Measurements from ENCODE around the gene KDM2B. TPM values are rescaled to one million over a fixed set of nuclear protein-coding genes. Genes with fewer than 3 reads are reported as not detected.

Gene KDM2B
- total and polyA plus RNA-seq, 2 experiments from 2014 or later = 30.8 to 82.1 TPM

DNA sequence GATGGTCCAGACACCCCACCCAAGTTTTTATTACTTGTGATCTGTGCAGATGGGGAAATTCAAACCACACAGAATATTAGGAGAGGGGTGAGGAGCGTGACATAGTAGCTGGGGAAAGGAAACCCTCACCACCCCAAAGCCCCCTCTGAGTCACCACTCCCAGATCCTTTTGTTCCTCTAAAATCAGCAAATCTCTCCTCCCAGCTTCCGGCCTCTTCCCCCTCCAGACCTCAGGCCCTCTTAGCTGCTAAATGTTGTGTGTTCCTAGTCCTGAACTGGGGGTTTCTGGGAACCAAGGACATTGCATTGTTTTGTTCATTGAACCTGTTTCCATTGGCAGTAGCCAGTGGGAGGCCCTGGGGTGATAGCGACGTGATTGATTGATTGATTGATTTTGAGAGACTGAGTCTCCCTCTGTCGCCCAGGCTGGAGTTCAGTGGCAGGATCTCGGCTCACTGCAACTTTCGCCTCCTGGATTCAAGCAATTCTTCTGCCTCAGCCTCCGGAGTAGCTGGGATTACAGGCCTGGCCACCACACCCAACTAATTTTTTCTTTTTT is 39.6 kb upstream of the KDM2B start:
- DNase-seq (ENCODE audit: low read depth in 1 of 2, low spot score in 1 of 2) = no peak
- Histone ChIP-seq H3K27me3 (no peaks in the 10 kb centered on the region), H3K36me3 (no peaks in the 10 kb centered on the region), H3K4me3 (no peak overlapping the region), H3K9me3 (ENCODE audit: low read depth) (no peaks in the 10 kb centered on the region), H3K4me1 (ENCODE audit: low read depth) (no peaks in the 10 kb centered on the region), H3K27ac (peak overlapping the region; percentile 51)
- TF ChIP-seq, protein P1, sequence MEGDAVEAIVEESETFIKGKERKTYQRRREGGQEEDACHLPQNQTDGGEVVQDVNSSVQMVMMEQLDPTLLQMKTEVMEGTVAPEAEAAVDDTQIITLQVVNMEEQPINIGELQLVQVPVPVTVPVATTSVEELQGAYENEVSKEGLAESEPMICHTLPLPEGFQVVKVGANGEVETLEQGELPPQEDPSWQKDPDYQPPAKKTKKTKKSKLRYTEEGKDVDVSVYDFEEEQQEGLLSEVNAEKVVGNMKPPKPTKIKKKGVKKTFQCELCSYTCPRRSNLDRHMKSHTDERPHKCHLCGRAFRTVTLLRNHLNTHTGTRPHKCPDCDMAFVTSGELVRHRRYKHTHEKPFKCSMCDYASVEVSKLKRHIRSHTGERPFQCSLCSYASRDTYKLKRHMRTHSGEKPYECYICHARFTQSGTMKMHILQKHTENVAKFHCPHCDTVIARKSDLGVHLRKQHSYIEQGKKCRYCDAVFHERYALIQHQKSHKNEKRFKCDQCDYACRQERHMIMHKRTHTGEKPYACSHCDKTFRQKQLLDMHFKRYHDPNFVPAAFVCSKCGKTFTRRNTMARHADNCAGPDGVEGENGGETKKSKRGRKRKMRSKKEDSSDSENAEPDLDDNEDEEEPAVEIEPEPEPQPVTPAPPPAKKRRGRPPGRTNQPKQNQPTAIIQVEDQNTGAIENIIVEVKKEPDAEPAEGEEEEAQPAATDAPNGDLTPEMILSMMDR (IDR thresholded peaks at IDR 0.05; ENCODE audit: low read depth, low read length) = no peak

DNA sequence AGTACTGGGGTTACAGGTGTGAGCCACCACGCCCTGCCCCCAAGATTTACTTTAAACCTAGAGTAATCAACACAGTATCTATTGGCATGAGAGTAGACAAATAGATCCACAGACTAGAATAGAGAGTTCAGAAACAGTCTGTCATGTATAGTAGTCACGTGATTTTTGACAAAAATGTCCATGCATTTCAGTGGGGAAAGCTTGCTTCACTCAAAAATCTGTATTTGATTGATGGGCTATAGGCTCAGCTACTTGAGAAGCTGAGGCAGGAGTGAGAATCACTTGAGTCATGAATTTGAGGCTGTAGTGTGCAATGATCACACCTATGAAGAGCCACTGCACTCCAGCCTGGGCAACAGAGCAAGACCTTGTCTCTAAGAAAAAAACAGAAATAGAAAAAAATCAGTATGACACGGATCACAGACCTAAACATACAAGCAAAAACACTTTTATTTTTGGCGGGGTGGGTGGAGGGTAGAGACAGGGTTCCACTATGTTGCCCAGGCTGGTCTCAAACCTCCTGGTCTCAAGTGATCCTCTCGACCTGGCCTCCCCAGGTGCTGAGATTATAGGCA is 37.9 kb upstream of the KDM2B start:
- H3K4me1 ChIP-seq (ENCODE audit: low read depth) = no peaks in the 10 kb centered on the region
- H3K27ac ChIP-seq = no peak overlapping the region
- no peaks in the 10 kb centered on the region for H3K27me3 ChIP-seq
- no peak for DNase-seq (ENCODE audit: low read depth in 1 of 2, low spot score in 1 of 2)
- no peaks in the 10 kb centered on the region for H3K9me3 ChIP-seq (ENCODE audit: low read depth)
- H3K36me3 ChIP-seq = no peaks in the 10 kb centered on the region
- no peak overlapping the region for H3K4me3 ChIP-seq
- TF ChIP-seq, protein P1 (IDR thresholded peaks at IDR 0.05; ENCODE audit: low read depth, low read length) = no peak

DNA sequence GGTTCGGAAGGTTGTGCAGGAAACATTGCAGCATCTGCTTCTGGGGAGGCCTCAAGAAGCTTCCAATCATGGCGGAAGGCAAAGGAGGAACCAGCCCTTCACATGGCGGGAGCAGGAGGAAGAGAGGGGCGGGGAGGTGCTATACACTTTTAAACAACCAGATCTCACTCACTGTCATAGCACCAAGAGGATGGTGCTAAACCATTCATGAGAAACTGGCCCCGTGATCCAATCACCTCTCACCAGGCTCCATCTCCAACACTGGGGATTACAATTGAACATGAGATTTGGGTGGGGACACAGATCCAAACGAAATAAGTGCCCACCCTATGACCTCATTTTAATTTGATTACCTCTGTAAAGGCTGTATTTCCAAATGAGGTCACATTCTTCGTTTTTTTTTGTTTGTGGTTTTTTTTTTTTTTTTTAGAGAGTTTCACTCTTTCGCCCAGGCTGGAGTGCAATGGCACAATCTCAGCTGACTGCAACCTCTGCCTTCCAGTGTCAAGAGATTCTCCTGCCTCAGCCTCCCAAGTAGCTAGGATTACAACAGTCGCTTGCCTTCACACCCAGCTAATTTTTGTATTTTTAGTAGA is 34.1 kb upstream of the KDM2B start:
- no peaks in the 10 kb centered on the region for H3K9me3 ChIP-seq (ENCODE audit: low read depth)
- no peak for DNase-seq (ENCODE audit: low read depth in 1 of 2, low spot score in 1 of 2)
- no peaks in the 10 kb centered on the region for H3K27me3 ChIP-seq
- no peaks in the 10 kb centered on the region for H3K36me3 ChIP-seq
- TF ChIP-seq, protein P1 (IDR thresholded peaks at IDR 0.05; ENCODE audit: low read depth, low read length) = no peak
- H3K4me1 ChIP-seq (ENCODE audit: low read depth) = peaks cover 4% of the 10 kb centered on the region
- H3K27ac ChIP-seq = no peak overlapping the region
- no peak overlapping the region for H3K4me3 ChIP-seq

DNA sequence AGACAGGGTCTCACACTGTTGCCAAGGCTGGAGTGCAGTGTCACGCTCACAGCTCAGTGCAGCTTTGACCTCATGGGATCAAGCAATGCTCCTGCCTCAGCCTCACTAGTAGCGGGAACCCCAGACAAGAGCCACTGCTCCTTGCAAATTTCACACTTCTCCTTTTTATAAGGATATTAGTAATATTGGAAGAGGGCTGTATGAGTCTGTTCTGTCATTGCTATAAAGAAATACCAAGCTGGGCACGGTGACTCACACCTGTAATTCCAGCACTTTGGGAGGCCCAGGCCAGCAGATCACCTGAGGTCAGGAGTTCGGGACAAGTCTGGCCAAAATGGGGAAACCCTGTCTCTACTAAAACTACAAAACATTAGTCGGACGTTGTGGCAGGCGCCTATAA is 32.6 kb upstream of the KDM2B start:
- no peak overlapping the region for H3K4me3 ChIP-seq
- DNase-seq (ENCODE audit: low read depth in 1 of 2, low spot score in 1 of 2) = no peak
- TF ChIP-seq, protein P1 (IDR thresholded peaks at IDR 0.05; ENCODE audit: low read depth, low read length) = no peak

DNA sequence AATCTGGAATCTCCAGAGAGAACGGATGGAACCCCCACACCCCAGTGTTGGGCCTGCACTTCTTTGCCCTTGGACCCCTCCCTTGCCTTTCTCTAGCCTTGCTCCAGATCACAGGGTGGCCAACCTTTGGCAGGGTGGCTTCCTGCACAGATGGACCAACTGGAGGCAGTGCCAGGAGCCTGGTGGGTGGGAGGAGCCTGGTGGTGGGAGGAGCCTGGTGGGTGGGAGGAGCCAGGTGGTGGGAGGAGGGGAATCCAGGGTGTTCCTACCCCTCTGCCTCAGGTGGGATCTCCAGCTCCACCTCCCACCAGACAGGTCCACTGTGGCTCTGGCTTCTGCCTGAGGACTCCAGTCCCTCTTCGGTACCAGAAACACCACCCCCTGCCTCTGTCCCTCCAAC is 30.5 kb upstream of the KDM2B start:
- H3K36me3 ChIP-seq = no peaks in the 10 kb centered on the region
- DNase-seq (ENCODE audit: low read depth in 1 of 2, low spot score in 1 of 2) = no peak

More for the DNA sequence above, 32.6 kb upstream of the KDM2B start:
- H3K9me3 ChIP-seq (ENCODE audit: low read depth) = no peaks in the 10 kb centered on the region
- H3K36me3 ChIP-seq = no peaks in the 10 kb centered on the region
- H3K4me1 ChIP-seq (ENCODE audit: low read depth) = peaks cover 4% of the 10 kb centered on the region
- no peak overlapping the region for H3K27ac ChIP-seq
- H3K27me3 ChIP-seq = no peaks in the 10 kb centered on the region

More for the DNA sequence above, 30.5 kb upstream of the KDM2B start:
- no peak overlapping the region for H3K27ac ChIP-seq
- no peak overlapping the region for H3K4me3 ChIP-seq
- H3K27me3 ChIP-seq = no peaks in the 10 kb centered on the region
- H3K4me1 ChIP-seq (ENCODE audit: low read depth) = peaks cover 4% of the 10 kb centered on the region
- H3K9me3 ChIP-seq (ENCODE audit: low read depth) = no peaks in the 10 kb centered on the region
- TF ChIP-seq, protein P1 (IDR thresholded peaks at IDR 0.05; ENCODE audit: low read depth, low read length) = no peak

Measured in cardiac muscle cell (in vitro differentiated cells and primary cell).